NT2/D1 (cell line): ENCODE data around the gene OR9Q1.

ENCODE experiments used
- YY1 ChIP-seq: IDR thresholded peaks from 2 replicates; pipeline ENCODE4 v1.6.1; 2011; ENCODE audit not compliant: insufficient read length, insufficient read depth
- ZNF274 ChIP-seq: IDR thresholded peaks from 2 replicates; pipeline ENCODE4 v1.6.1; 2011; ENCODE audit warnings: mild to moderate bottlenecking, low read depth, low read length

- TF ChIP-seq ZNF274 (no peak), YY1 (no peak)
These were observed 109.8 kb downstream of the OR9Q1 start for GRCh38 chr11:58133309-58134076.
